Activated CD8-positive, alpha-beta T cell treated with anti-CD3 and anti-CD28 coated beads for 36 hours (primary cell): ENCODE results near the gene OBSCN. TPM values are rescaled to one million over a fixed set of nuclear protein-coding genes. Genes with fewer than 3 reads are reported as not detected.

Source experiments
- ATAC-seq: fragments of 200-7000 bp; cut with Tn5 transposase; one replicate; pipeline ENCODE4 v1.10.0; 2021; ENCODE audit warnings: mild to moderate bottlenecking, moderate library complexity
- CTCF ChIA-PET: fragments of 350-600 bp; sonication (Branson Sonifier 250); formaldehyde crosslinking; loops from one replicate; lab custom pipeline; 2021; ENCODE audit warnings: antibody characterized with exemption; lab: Charles Lee
- POLR2A ChIA-PET: fragments of 350-600 bp; sonication (Branson Sonifier 250); formaldehyde crosslinking; loops from one replicate; lab custom pipeline; 2021; ENCODE audit warnings: antibody characterized with exemption; lab: Charles Lee
- DNase-seq: peaks from one replicate; pipeline ENCODE4 v3.0.0-alpha.2; 2020
- H3K27ac Mint-ChIP-seq: one replicate; pipeline ENCODE4 v1.8.0; 2021; ENCODE audit warnings: mild to moderate bottlenecking, mixed read lengths
- H3K27me3 Mint-ChIP-seq: one replicate; pipeline ENCODE4 v1.8.0; 2021; ENCODE audit warnings: mixed read lengths
- H3K36me3 Mint-ChIP-seq: one replicate; pipeline ENCODE4 v1.8.0; 2021; ENCODE audit warnings: low read depth, mixed read lengths
- H3K4me1 Mint-ChIP-seq: one replicate; pipeline ENCODE4 v1.8.0; 2021; ENCODE audit warnings: low read depth, mixed read lengths
- H3K4me3 Mint-ChIP-seq: one replicate; pipeline ENCODE4 v1.8.0; 2021; ENCODE audit warnings: mild to moderate bottlenecking, moderate library complexity, mixed read lengths
- H3K9me3 Mint-ChIP-seq: one replicate; pipeline ENCODE4 v1.8.0; 2021; ENCODE audit warnings: mixed read lengths
- CTCF ChIP-seq: fragments of 200-600 bp; IDR thresholded peaks from one replicate; pipeline ENCODE4 v1.8.0; 2022; ENCODE audit warnings: antibody characterized with exemption, mild to moderate bottlenecking
- intact Hi-C: fragments of 100-400 bp; cut with micrococcal nuclease; formaldehyde crosslinking; loops from one replicate; pipeline ENCODE4 v1.10.0; 2022
- total RNA-seq, 2 experiments: library from RNA; stranded (reverse); gene quantifications; one replicate each; pipeline ENCODE4 v1.2.3, GENCODE V29; 2021

The OBSCN gene
- total RNA-seq, 2 experiments from 2014 or later, result 21.6 to 23.7 TPM

DNA sequence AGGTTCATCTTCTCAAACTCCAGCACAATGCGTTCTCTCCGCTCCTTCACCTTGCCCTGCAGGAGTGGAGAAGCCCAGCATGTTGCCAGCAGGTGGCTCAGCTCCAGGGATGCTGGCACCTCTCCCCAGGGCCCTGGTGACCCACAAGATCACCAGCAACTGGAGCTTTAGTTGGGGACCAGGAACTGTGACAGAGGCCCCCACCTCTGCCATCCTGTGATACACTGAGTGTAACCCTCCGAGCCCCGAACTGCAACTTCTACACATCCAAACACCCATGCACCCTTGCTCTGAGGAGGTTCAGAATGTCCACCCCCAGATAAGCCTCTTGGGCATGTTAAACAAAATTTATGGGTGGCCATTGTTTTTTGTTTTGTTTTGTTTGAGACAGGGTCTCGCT is 203.3 kb downstream of the OBSCN start:
- intact Hi-C loops, result no loop called here
- DNase-seq, result no peak
- no peak overlapping the region for H3K27ac Mint-ChIP-seq
- ChIA-PET POLR2A (interaction anchor here (0.5 kb wide), 1 partner anchor 480 kb away, joined by 4 read pairs; no protein-coding TSS in a partner anchor), CTCF (no interaction called here)
- no peak overlapping the region for H3K4me3 Mint-ChIP-seq
- H3K9me3 Mint-ChIP-seq, result no peaks in the 10 kb centered on the region
- peaks cover 16% of the 10 kb centered on the region for H3K4me1 Mint-ChIP-seq
- peaks cover 3% of the 10 kb centered on the region for H3K27me3 Mint-ChIP-seq
- H3K36me3 Mint-ChIP-seq, result no peaks in the 10 kb centered on the region
- ATAC-seq, result no peak
- TF ChIP-seq CTCF, result no peak

DNA sequence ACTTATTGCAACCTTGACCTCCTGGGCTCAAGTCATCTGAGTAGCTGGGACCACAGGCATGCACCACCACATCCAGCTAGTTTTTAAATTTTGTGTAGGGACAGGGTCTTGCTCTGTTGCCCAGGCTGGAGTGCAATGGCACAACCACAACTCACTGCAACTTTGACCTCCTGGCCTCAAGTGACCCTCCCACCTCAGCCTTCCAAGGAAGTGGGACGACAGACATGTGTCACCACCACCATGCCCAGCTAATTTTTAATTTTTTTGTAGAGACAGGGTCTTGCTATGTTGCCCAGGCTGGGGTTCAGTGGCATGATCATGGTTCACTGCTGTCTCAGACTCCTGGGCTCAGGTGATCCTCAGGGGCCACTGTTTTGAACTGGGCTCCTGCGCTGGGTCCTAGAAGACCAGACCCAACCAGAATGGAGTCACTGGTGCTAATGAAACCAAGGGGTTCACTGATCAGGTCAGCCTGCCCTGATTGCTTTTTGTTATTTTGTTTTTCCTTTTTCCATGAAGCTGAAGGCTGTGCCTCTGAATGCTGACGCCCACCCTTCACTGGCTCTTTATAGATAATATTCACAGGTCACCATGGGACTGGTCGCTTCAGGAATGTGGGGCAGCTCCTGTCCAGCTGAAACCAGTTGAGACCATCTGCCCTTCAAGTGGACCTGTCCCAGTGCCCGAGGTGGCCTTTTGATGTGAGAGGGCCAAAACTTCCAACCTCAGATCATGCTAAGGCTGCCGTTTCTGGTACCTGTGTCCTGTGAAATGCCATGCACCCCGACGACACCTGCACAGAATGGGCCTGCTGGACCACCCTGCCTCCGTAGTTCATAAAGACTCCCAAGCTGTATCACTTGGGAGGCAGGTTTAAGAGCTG is 203.9 kb downstream of the OBSCN start:
- intact Hi-C loops, result no loop called here
- no peak overlapping the region for H3K4me3 Mint-ChIP-seq
- no peak for ATAC-seq
- DNase-seq, result no peak
- H3K27ac Mint-ChIP-seq, result no peak overlapping the region
- ChIA-PET POLR2A (no interaction called here), CTCF (interaction anchor here (0.7 to 1.6 kb wide), 4 partner anchors 10 to 198 kb away, joined by 3 to 5 read pairs (median 4); no protein-coding TSS in a partner anchor)
- H3K36me3 Mint-ChIP-seq, result no peaks in the 10 kb centered on the region
- peaks cover 5% of the 10 kb centered on the region for H3K27me3 Mint-ChIP-seq
- H3K4me1 Mint-ChIP-seq, result peaks cover 19% of the 10 kb centered on the region
- H3K9me3 Mint-ChIP-seq, result no peaks in the 10 kb centered on the region
- no peak for TF ChIP-seq CTCF

DNA sequence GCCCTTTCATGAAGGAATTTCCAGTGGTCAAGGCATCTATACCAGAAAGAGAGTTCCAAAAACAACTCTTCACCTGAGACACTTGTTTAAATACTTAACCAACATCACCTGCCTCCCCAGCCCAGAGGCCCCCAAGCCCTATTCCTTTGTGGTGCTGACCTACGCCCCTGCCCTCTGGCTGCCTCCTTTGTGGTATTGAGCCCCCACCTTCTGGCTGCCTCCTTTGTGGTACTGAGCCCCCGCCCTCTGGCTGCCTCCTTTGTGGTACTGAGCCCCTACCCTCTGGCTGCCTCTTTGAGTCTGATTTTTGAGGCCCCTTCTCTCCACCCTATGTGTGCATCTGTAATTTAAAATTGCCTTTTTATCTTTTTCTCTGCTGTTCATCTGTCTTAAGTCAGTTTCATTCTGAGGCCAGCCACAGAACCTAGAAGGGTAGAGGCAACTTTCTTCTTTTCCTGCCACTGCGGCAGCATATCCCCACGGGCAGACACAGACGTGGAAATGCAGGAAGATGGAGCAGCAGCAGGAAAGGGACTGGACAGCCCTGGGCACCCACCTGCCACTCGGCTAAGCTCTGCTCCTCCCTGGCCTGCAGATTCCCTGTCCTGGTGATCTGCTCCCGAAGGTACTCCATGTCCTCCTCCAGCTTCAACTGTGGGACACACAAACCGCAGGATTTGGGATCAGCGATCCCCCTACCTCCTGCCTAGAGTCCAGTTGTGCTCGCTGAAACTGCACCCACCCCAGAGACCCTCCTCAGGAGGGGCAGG is 205.6 kb downstream of the OBSCN start:
- ChIA-PET POLR2A (interaction anchor here (1.6 kb wide), 1 partner anchor 11 kb away, joined by 3 read pairs; no protein-coding TSS in a partner anchor), CTCF (no interaction called here)
- intact Hi-C loops, result no loop called here
- H3K27me3 Mint-ChIP-seq, result peaks cover 12% of the 10 kb centered on the region
- H3K4me1 Mint-ChIP-seq, result peaks cover 22% of the 10 kb centered on the region
- no peak overlapping the region for H3K4me3 Mint-ChIP-seq
- DNase-seq (no peak), ATAC-seq (no peak)
- no peaks in the 10 kb centered on the region for H3K9me3 Mint-ChIP-seq
- no peak overlapping the region for H3K27ac Mint-ChIP-seq
- no peaks in the 10 kb centered on the region for H3K36me3 Mint-ChIP-seq
- no peak for TF ChIP-seq CTCF

GRCh38 chr1:228414511-228415211 is 206.8 kb downstream of the OBSCN start:
- ChIA-PET POLR2A (interaction anchor here (0.6 to 1.6 kb wide), 7 partner anchors 9 to 710 kb away, joined by 3 to 5 read pairs (median 3); no protein-coding TSS in a partner anchor), CTCF (no interaction called here)
- no peak for DNase-seq
- Mint-ChIP-seq H3K9me3 (no peaks in the 10 kb centered on the region), H3K4me3 (no peak overlapping the region), H3K27ac (no peak overlapping the region), H3K36me3 (no peaks in the 10 kb centered on the region), H3K4me1 (peaks cover 18% of the 10 kb centered on the region), H3K27me3 (peaks cover 13% of the 10 kb centered on the region)
- ATAC-seq, result no peak
- intact Hi-C loops, result no loop called here
- TF ChIP-seq CTCF, result no peak
